ENCODE data around the gene AQP7. TPM values are rescaled to one million over a fixed set of nuclear protein-coding genes. Genes with fewer than 3 reads are reported as not detected.

AQP7 gene
- total and polyA plus RNA-seq, 9 of the 15 experiments (the other 6 are each of a cell fraction or from before 2014, with no cell fraction given) = 0.04 to 0.53 (median 0.07) TPM; not detected in 4

DNA sequence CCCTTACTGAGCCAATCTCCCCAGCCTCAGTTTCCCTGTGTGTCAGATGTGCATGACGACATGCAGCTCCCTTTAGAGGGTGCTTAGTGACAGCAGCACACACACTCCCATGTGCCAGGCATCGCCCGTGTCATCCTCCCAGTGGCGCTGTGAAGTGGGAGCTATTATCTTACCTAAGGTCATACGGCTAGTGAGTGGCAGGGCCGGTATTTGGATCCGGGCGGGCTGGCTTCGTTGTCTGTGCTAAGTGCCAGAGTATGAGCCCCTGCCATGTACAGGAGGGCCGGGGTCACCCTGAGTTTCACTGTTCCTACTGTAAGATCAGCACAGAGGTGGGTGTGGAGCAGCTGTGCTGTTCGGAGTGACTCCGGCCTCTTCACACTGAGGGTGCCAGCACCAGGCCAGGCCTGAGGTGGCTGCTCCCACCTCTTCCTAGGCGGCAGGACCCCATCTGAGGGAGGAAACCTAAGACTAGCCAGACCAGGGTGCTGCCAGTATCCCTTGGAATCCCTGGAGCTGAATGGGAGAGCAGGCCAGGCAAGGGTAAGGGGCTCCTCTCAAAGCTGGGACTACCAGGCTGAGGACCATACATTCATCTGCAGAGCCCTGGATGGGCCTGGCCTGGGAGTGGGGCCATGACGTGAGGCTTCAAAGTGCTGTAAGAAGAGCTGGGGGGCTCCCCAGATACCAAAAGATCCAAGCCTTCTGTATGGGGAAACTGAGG is 22.5 kb downstream of the AQP7 start:
- no peak for ATAC-seq
- BruUV-seq (replicated peaks) = no TSS peak

More for the DNA sequence above, 22.5 kb downstream of the AQP7 start:
- no peaks in the 10 kb centered on the region for H3K36me3 ChIP-seq (ENCODE audit: control insufficient read depth, insufficient read depth, low read length)
- no peak for TF ChIP-seq AFF1 (IDR thresholded peaks at IDR 0.05; ENCODE audit: low read depth in 1 of 2, partially characterized antibody in 2 of 2)
- no peak for TF ChIP-seq CEBPB (tag; IDR thresholded peaks at IDR 0.05)
- no peak for TF ChIP-seq CREBBP (IDR thresholded peaks at IDR 0.05; ENCODE audit: low read depth, low read length)
- no peak for TF ChIP-seq ZNF507 (tag; conservative IDR thresholded peaks at IDR 0.05)
- no peak for TF ChIP-seq CBFB (CRISPR knock-in tag; IDR thresholded peaks at IDR 0.05)
- TF ChIP-seq, protein P1, sequence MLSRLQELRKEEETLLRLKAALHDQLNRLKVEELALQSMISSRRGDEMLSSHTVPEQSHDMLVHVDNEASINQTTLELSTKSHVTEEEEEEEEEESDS (CRISPR knock-in tag; IDR thresholded peaks at IDR 0.05) = no peak
- no peak for TF ChIP-seq GTF2F1 (IDR thresholded peaks at IDR 0.05; ENCODE audit: low read depth, low read length)
- no peak for TF ChIP-seq SRSF1 (IDR thresholded peaks at IDR 0.05; ENCODE audit: low read depth, low read length)
- TF ChIP-seq, protein P2, sequence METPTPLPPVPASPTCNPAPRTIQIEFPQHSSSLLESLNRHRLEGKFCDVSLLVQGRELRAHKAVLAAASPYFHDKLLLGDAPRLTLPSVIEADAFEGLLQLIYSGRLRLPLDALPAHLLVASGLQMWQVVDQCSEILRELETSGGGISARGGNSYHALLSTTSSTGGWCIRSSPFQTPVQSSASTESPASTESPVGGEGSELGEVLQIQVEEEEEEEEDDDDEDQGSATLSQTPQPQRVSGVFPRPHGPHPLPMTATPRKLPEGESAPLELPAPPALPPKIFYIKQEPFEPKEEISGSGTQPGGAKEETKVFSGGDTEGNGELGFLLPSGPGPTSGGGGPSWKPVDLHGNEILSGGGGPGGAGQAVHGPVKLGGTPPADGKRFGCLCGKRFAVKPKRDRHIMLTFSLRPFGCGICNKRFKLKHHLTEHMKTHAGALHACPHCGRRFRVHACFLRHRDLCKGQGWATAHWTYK (CRISPR knock-in tag; IDR thresholded peaks at IDR 0.05) = no peak
- no peak for TF ChIP-seq ZNF76 (CRISPR knock-in tag; IDR thresholded peaks at IDR 0.05; ENCODE audit: borderline replicate concordance)
- TF ChIP-seq GTF2A2 (tag; IDR thresholded peaks at IDR 0.05) = no peak
- no peak for TF ChIP-seq RNF219 (CRISPR knock-in tag; IDR thresholded peaks at IDR 0.05)
- TF ChIP-seq MYC (IDR thresholded peaks at IDR 0.05; ENCODE audit: low read depth, low read length) = no peak
- no peak for TF ChIP-seq MYC (CRISPR knock-in tag; IDR thresholded peaks at IDR 0.05; ENCODE audit: borderline replicate concordance, low read depth)
- no peak for TF ChIP-seq IFI16 (CRISPR knock-in tag; IDR thresholded peaks at IDR 0.05)
- in situ Hi-C loops (cut with MboI) (no loop called here), intact Hi-C loops (cut with micrococcal nuclease) (no loop called here)
- H3K9ac ChIP-seq (ENCODE audit: insufficient read depth in 1 of 2, low read depth in 2 of 2, low read length in 2 of 2) = no peak overlapping the region
- ChIA-PET POLR2A (no interaction called here), CTCF (ENCODE audit: low intra/inter-chr PET ratio) (no interaction called here)
- H3K4me1 ChIP-seq (replicated peaks in 1 of 2; ENCODE audit: control insufficient read depth in 2 of 2, insufficient read depth in 2 of 2, low read length in 2 of 2) = peaks cover 21% of the 10 kb centered on the region in 2 experiments
- no peak overlapping the region for H3K27ac ChIP-seq (ENCODE audit: extremely low read depth, low read depth, low read length)
- H3K4me3 ChIP-seq = no peak overlapping the region
- H3K27me3 ChIP-seq (ENCODE audit: control insufficient read depth in 2 of 2, insufficient read depth in 2 of 2, low read length in 2 of 2) = no peaks in the 10 kb centered on the region
- no peaks in the 10 kb centered on the region for H4K20me1 ChIP-seq (replicated peaks; ENCODE audit: control insufficient read depth, insufficient read depth, low read length)
- FAIRE-seq (no peak), DNase-seq (ENCODE audit: extremely low read depth in 1 of 4, low spot score in 3 of 4) (no peak)
- no peaks in the 10 kb centered on the region for H3K79me2 ChIP-seq (ENCODE audit: control insufficient read depth, insufficient read depth, low read length)
- no peaks in the 10 kb centered on the region for H3K9me1 ChIP-seq (ENCODE audit: control insufficient read depth, insufficient read depth, low read length)
- no peak overlapping the region for H3K4me2 ChIP-seq (ENCODE audit: insufficient read depth, low read length)
- no peak overlapping the region for H2AFZ ChIP-seq (ENCODE audit: low read depth, low read length)
- H3K9me3 ChIP-seq (replicated peaks; ENCODE audit: control insufficient read depth, insufficient read depth, low read depth, low read length) = no peaks in the 10 kb centered on the region
- 65% methylated on average over 12 of the region's 14 CpGs for WGBS (ENCODE audit: insufficient coverage, low coverage, missing lambda C conversion rate)
